GM23338 (cell line): Measurements from ENCODE around the gene CLEC3B. TPM values are rescaled to one million over a fixed set of nuclear protein-coding genes. Genes with fewer than 3 reads are reported as not detected.

Source experiments
- ATAC-seq: fragments of 200-7000 bp; cut with Tn5 transposase; 3 replicates; pipeline ENCODE4 v1.9.1; 2020
- DNase-seq: peaks from one replicate; pipeline ENCODE4 v3.0.0-alpha.2; 2015; ENCODE audit warnings: low spot score
- H2AFZ ChIP-seq: fragments of 200-600 bp; sonication (generic); 2 replicates; pipeline ENCODE4 v1.8.0; 2016; ENCODE audit warnings: antibody characterized with exemption, mild to moderate bottlenecking, moderate library complexity
- H3F3A ChIP-seq: fragments of 200-600 bp; sonication (generic); replicated peaks from 2 replicates; pipeline ENCODE4 v1.8.0; 2017; ENCODE audit warnings: antibody characterized with exemption, mixed run types, low read depth
- H3K27ac ChIP-seq: fragments of 200-600 bp; sonication (generic); 2 replicates; pipeline ENCODE4 v1.6.1; 2016; ENCODE audit warnings: low read depth
- H3K27me3 ChIP-seq: fragments of 200-600 bp; sonication (generic); 2 replicates; pipeline ENCODE4 v1.8.0; 2016; ENCODE audit warnings: mild to moderate bottlenecking, mixed run types, moderate library complexity; ENCODE audit not compliant: insufficient read depth
- H3K36me3 ChIP-seq: fragments of 200-600 bp; sonication (generic); 2 replicates; pipeline ENCODE4 v1.8.0; 2016; ENCODE audit warnings: mild to moderate bottlenecking; ENCODE audit not compliant: insufficient read depth
- H3K4me1 ChIP-seq: fragments of 200-600 bp; sonication (generic); 2 replicates; pipeline ENCODE4 v1.8.0; 2016; ENCODE audit warnings: mild to moderate bottlenecking, moderate library complexity; ENCODE audit not compliant: insufficient read depth
- H3K4me2 ChIP-seq: fragments of 200-600 bp; sonication (generic); 2 replicates; pipeline ENCODE4 v1.7.1; 2017; ENCODE audit warnings: mixed run types
- H3K4me3 ChIP-seq: fragments of 200-600 bp; sonication (generic); 2 replicates; pipeline ENCODE4 v1.6.1; 2016; ENCODE audit warnings: mixed run types
- H3K79me2 ChIP-seq: fragments of 200-600 bp; sonication (generic); replicated peaks from 2 replicates; pipeline ENCODE4 v1.8.0; 2017; ENCODE audit warnings: mild to moderate bottlenecking; ENCODE audit not compliant: insufficient read depth
- H3K9me2 ChIP-seq: fragments of 200-600 bp; sonication (generic); 2 replicates; pipeline ENCODE4 v1.8.0; 2017; ENCODE audit not compliant: insufficient read depth
- H4K20me1 ChIP-seq: fragments of 200-600 bp; sonication (generic); replicated peaks from 2 replicates; pipeline ENCODE4 v1.8.0; 2017; ENCODE audit warnings: mild to moderate bottlenecking; ENCODE audit not compliant: insufficient read depth
- H3K27ac Mint-ChIP-seq: 2 replicates; pipeline ENCODE4 v1.8.0; 2020; ENCODE audit warnings: inconsistent platforms, mild to moderate bottlenecking, moderate library complexity, mixed read lengths
- H3K27me3 Mint-ChIP-seq: 3 replicates; pipeline ENCODE4 v1.8.0; 2022; ENCODE audit warnings: low read depth, mild to moderate bottlenecking, moderate library complexity, mixed read lengths, inconsistent platforms; ENCODE audit not compliant: insufficient read depth, poor library complexity
- H3K36me3 Mint-ChIP-seq: 3 replicates; pipeline ENCODE4 v1.8.0; 2021; ENCODE audit warnings: low read depth, mild to moderate bottlenecking, inconsistent platforms, moderate library complexity, mixed read lengths
- H3K4me1 Mint-ChIP-seq: 3 replicates; pipeline ENCODE4 v1.8.0; 2020; ENCODE audit warnings: mild to moderate bottlenecking, inconsistent platforms, mixed read lengths
- H3K4me3 Mint-ChIP-seq: 3 replicates; pipeline ENCODE4 v1.8.0; 2021; ENCODE audit warnings: moderate library complexity, mild to moderate bottlenecking, inconsistent platforms, mixed read lengths
- H3K9me3 Mint-ChIP-seq: 3 replicates; pipeline ENCODE4 v1.8.0; 2020; ENCODE audit warnings: moderate library complexity, mild to moderate bottlenecking, inconsistent platforms, mixed read lengths
- CREB1 ChIP-seq: fragments of 250-450 bp; sonication (Bioruptor Pico); IDR thresholded peaks from 2 replicates; pipeline ENCODE4 v1.5.0; 2020; ENCODE audit warnings: low read depth, mild to moderate bottlenecking, moderate library complexity
- CTCF ChIP-seq, 2 experiments: fragments of 200-600 bp in 1 of 2; sonication (generic) in 1 of 2; conservative IDR thresholded peaks; 2 replicates each; pipeline versions ENCODE4 v1.5.1 to v1.6.1; 2016 to 2017; ENCODE audit warnings: antibody characterized with exemption in 2 of 2, low read depth in 2 of 2, mild to moderate bottlenecking in 2 of 2, moderate library complexity in 1 of 2
- ETS1 ChIP-seq: IDR thresholded peaks from 2 replicates; pipeline ENCODE4 v1.6.1; 2016; ENCODE audit warnings: antibody characterized with exemption
- EZH2 ChIP-seq: fragments of 200-600 bp; sonication (generic); IDR thresholded peaks from one replicate; pipeline ENCODE4 v1.8.0; 2017; ENCODE audit warnings: antibody characterized with exemption, mild to moderate bottlenecking, low read depth; ENCODE audit not compliant: unreplicated experiment
- EZH2phosphoT487 ChIP-seq: fragments of 200-600 bp; sonication (generic); IDR thresholded peaks from one replicate; pipeline ENCODE4 v1.8.1; 2018; ENCODE audit warnings: antibody characterized with exemption; ENCODE audit not compliant: unreplicated experiment
- JUNB ChIP-seq: IDR thresholded peaks from one replicate; pipeline ENCODE4 v1.6.1; 2016; ENCODE audit warnings: antibody characterized with exemption; ENCODE audit not compliant: unreplicated experiment
- NANOG ChIP-seq: IDR thresholded peaks from 2 replicates; pipeline ENCODE4 v1.6.1; 2016; ENCODE audit warnings: antibody characterized with exemption, borderline replicate concordance
- POLR2AphosphoS5 ChIP-seq: IDR thresholded peaks from 2 replicates; pipeline ENCODE4 v1.6.1; 2016; ENCODE audit warnings: antibody characterized with exemption, low read depth
- REST ChIP-seq: IDR thresholded peaks from one replicate; pipeline ENCODE4 v1.6.1; 2018; ENCODE audit warnings: antibody characterized with exemption; ENCODE audit not compliant: unreplicated experiment
- STAT1 ChIP-seq: IDR thresholded peaks from one replicate; pipeline ENCODE4 v1.6.1; 2016; ENCODE audit warnings: antibody characterized with exemption; ENCODE audit not compliant: unreplicated experiment
- ZNF114 ChIP-seq: fragments of 250-450 bp; sonication (Bioruptor Pico); IDR thresholded peaks from 2 replicates; pipeline ENCODE4 v1.5.0; 2020; ENCODE audit warnings: mild to moderate bottlenecking, moderate library complexity
- ZNF331 ChIP-seq: fragments of 250-450 bp; sonication (Bioruptor Pico); IDR thresholded peaks from 2 replicates; pipeline ENCODE4 v1.5.0; 2020; ENCODE audit warnings: low read depth, mild to moderate bottlenecking, moderate library complexity
- ZNF462 ChIP-seq: fragments of 250-450 bp; sonication (Bioruptor Pico); IDR thresholded peaks from 2 replicates; pipeline ENCODE4 v1.5.0; 2020; ENCODE audit warnings: mild to moderate bottlenecking, moderate library complexity
- polyA plus RNA-seq: library from polyadenylated mRNA; unstranded; fragments of >200 nt; fragmentation: Nextera tagmentation; extraction: Ambion mirVana; gene quantifications from 2 replicates; pipeline ENCODE4 v1.2.1, GENCODE V29; 2016
- total RNA-seq: library from RNA; depleted of rRNA; stranded (reverse); fragments of >200 nt; shearing (Covaris generic); gene quantifications from 2 replicates; pipeline ENCODE4 v1.2.3, GENCODE V29; 2014

The CLEC3B gene
- total and polyA plus RNA-seq, 2 experiments from 2014 or later, result not detected

GRCh38 chr3:45031531-45031930, 5.4 kb downstream of the CLEC3B start:
- ATAC-seq (no peak), DNase-seq (no peak)
- no peaks in the 10 kb centered on the region for H3K36me3 ChIP-seq
- no peak overlapping the region for H2AFZ ChIP-seq
- no peaks in the 10 kb centered on the region for H3K9me2 ChIP-seq
- H3K4me3 Mint-ChIP-seq, result no peak overlapping the region
- H3K27ac Mint-ChIP-seq, result no peak overlapping the region
- no peaks in the 10 kb centered on the region for H3F3A ChIP-seq
- no peaks in the 10 kb centered on the region for H3K79me2 ChIP-seq
- H3K4me3 ChIP-seq, result no peak overlapping the region
- H3K4me2 ChIP-seq, result no peak overlapping the region
- TF ChIP-seq REST (no peak), EZH2 (no peak), JUNB (no peak), CTCF (conservative IDR thresholded peaks at IDR 0.05; ENCODE audit: low read depth in 2 of 2) (no peak), POLR2AphosphoS5 (no peak), EZH2phosphoT487 (no peak), CREB1 (CRISPR knock-in tag) (no peak), ZNF462 (CRISPR knock-in tag) (no peak), ZNF331 (no peak), ETS1 (no peak), STAT1 (no peak), ZNF114 (CRISPR knock-in tag) (no peak), NANOG (no peak)
- H3K9me3 Mint-ChIP-seq, result no peaks in the 10 kb centered on the region
- H3K4me1 Mint-ChIP-seq, result peaks cover 21% of the 10 kb centered on the region; the same call in 2 of the 3 replicates
- H3K27ac ChIP-seq, result no peak overlapping the region
- peaks cover 6% of the 10 kb centered on the region; the same call in 1 of the 2 replicates for H3K4me1 ChIP-seq
- no peaks in the 10 kb centered on the region for H3K36me3 Mint-ChIP-seq
- H3K27me3 ChIP-seq, result peaks cover 32% of the 10 kb centered on the region
- H3K27me3 Mint-ChIP-seq, result peaks cover 36% of the 10 kb centered on the region
- H4K20me1 ChIP-seq, result no peaks in the 10 kb centered on the region
